Brain microvascular endothelial cell (primary cell): Measurements from ENCODE around the gene RTL1.

ENCODE experiments used
- DNase-seq: peaks from one replicate; pipeline ENCODE4 v3.0.0-alpha.2; 2020
- H3K27ac ChIP-seq: fragments of 250-450 bp; sonication (Bioruptor Pico); 2 replicates; pipeline ENCODE4 v1.5.1; 2020; ENCODE audit warnings: mild to moderate bottlenecking, moderate library complexity
- H3K27me3 ChIP-seq: fragments of 250-450 bp; sonication (Bioruptor Pico); replicated peaks from 2 replicates; pipeline ENCODE4 v1.5.1; 2020; ENCODE audit warnings: mild to moderate bottlenecking
- H3K36me3 ChIP-seq: fragments of 250-450 bp; sonication (Bioruptor Pico); replicated peaks from 2 replicates; pipeline ENCODE4 v1.5.1; 2020; ENCODE audit warnings: mild to moderate bottlenecking
- H3K4me3 ChIP-seq: 2 replicates; pipeline ENCODE4 v1.5.1; 2011; ENCODE audit warnings: low read depth, mild to moderate bottlenecking, control low read depth, low read length, moderate library complexity
- CTCF ChIP-seq: IDR thresholded peaks from 2 replicates; pipeline ENCODE4 v1.5.1; 2011; ENCODE audit warnings: low read depth, mild to moderate bottlenecking, moderate library complexity, low read length, control low read depth, inconsistent platforms; ENCODE audit errors: missing control alignments
- in situ Hi-C: cut with HindIII; loops from 2 replicates; pipeline ENCODE4 v1.10.0; 2017; ENCODE audit warnings: low sequenced_read_pairs, low pct_ligation_motif_present

The RTL1 gene

GRCh38 chr14:100900837-100901390 lies 2.6 kb downstream of the RTL1 start:
- Histone ChIP-seq H3K4me3 (no peak overlapping the region), H3K27ac (no peak overlapping the region), H3K27me3 (peaks cover 2% of the 10 kb centered on the region), H3K36me3 (peaks cover 51% of the 10 kb centered on the region)
- in situ Hi-C loops, result no loop called here
- peak; percentile 48 for TF ChIP-seq CTCF
- no peak for DNase-seq

- Histone ChIP-seq H3K36me3 (peaks cover 55% of the 10 kb centered on the region), H3K4me3 (no peak overlapping the region), H3K27ac (no peak overlapping the region), H3K27me3 (peaks cover 2% of the 10 kb centered on the region)
- DNase-seq, result no peak
- in situ Hi-C loops, result no loop called here
- TF ChIP-seq CTCF, result peak; percentile 33
Observed at GRCh38 chr14:100899884-100900771, 3.4 kb downstream of the RTL1 start.

- H3K27ac ChIP-seq, result no peak overlapping the region
- no peak for DNase-seq
- H3K4me3 ChIP-seq, result no peak overlapping the region
- TF ChIP-seq CTCF, result no peak
- peaks cover under 1% of the 10 kb centered on the region for H3K27me3 ChIP-seq
- H3K36me3 ChIP-seq, result peaks cover 63% of the 10 kb centered on the region
- in situ Hi-C loops, result no loop called here
Observed at GRCh38 chr14:100898935-100899883, 4.3 kb downstream of the RTL1 start.

DNA sequence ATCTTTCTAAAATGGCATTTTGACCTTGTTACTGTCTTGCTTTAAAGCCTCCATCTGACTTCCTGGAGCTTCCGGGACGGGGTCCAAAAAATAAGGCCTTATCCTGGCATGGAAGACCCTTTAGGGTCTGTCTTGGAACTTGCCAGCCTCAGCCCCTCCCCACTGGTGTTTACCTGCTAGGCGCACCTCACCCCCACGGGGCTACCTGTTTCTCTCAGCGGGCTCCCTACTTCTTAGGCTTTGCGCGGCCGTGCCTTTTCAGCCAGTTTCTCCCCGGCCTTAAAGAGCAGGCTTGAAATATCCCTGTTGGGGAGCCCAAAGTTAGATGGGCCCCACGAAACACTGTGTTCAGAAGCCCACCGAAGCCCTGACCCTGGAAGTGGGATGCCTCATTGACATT lies 5.1 kb downstream of the RTL1 start:
- no peak for DNase-seq
- in situ Hi-C loops, result no loop called here
- H3K27me3 ChIP-seq, result no peaks in the 10 kb centered on the region

More for the DNA sequence above, 5.1 kb downstream of the RTL1 start:
- TF ChIP-seq CTCF, result no peak
- no peak overlapping the region for H3K4me3 ChIP-seq
- no peak overlapping the region for H3K27ac ChIP-seq
- H3K36me3 ChIP-seq, result peaks cover 66% of the 10 kb centered on the region
